COLO829 (cell line): ENCODE measurements around the gene FHL1.

Experiments used
- DNase-seq: peaks from one replicate; pipeline ENCODE4 v3.0.0; 2012; ENCODE audit warnings: low spot score

Gene FHL1

GRCh38 chrX:136185401-136186022, 38.2 kb downstream of the FHL1 start:
- DNase-seq: peak; percentile 55

DNA sequence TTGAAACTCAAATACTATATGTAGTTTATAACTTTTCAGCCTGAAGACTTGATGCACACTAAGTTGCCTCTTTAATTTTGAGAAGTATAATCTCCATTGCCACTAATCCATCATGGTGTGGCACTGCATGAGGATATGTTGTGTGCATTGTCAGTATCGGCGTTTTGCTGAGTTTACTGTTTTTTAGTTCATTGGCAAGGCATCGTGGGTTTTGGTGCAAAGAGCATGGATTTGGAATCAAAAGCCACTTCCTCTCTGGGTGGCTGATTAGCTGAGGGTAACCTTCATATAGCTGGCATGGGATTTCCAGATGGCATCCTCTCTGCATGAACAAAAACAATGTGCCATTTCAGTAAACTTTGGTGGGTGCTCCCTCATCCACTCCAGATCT, 38.7 kb downstream of the FHL1 start:
- no peak for DNase-seq

DNA sequence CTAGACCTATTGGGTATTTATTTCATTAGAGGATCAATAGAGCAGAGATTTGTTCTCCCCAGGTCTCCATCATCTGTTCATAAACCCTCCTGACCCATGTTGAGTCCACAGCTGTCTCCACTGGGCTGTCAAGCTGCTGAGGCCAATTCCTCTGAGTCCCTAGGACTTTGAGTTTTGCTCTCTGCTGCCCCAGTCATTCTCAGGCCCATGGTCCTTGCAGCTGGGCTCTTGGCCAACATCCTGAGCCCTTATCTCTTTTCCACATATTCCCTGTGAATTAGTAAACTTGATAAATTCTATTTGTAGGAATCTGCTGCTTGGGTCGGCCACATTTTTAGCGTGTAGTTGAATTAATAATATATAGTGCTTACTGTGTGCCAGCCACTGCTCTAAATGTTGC, 41.9 kb downstream of the FHL1 start:
- no peak for DNase-seq

DNA sequence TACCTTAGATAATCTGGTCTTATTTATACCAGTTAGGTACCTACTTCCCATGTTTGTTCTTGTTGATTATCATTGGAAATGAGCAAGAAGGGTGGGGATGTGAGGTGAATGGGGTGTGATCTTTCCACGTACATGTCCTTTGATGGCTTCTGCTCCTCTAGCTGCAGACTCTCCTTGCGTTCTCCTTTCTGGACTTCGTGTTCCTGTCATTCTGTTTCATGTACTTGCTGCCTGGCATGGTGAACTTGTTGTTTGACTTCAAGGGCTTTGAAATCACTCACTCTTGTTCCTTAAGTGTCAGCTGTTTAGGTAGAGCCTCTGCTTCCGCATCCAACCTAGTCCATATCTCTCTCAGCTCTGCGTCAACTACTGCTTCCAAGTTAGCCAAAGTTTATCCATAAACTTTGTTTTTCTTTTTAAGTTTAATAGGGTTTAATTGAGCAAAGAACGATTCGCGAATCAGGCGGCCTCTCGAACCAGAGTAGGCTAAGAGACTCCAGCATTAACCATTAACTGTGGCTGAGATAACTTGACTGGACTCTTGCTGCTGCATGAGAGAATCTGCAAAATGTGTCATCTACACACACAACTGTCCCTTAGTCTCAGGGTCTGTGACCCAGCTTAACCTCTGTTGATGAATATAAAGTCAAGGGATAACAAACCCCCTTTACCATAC, 42.8 kb downstream of the FHL1 start:
- no peak for DNase-seq

- DNase-seq: no peak
Measured at GRCh38 chrX:136191171-136191570, 43.8 kb downstream of the FHL1 start.

GRCh38 chrX:136192135-136192534, 44.8 kb downstream of the FHL1 start:
- no peak for DNase-seq

DNA sequence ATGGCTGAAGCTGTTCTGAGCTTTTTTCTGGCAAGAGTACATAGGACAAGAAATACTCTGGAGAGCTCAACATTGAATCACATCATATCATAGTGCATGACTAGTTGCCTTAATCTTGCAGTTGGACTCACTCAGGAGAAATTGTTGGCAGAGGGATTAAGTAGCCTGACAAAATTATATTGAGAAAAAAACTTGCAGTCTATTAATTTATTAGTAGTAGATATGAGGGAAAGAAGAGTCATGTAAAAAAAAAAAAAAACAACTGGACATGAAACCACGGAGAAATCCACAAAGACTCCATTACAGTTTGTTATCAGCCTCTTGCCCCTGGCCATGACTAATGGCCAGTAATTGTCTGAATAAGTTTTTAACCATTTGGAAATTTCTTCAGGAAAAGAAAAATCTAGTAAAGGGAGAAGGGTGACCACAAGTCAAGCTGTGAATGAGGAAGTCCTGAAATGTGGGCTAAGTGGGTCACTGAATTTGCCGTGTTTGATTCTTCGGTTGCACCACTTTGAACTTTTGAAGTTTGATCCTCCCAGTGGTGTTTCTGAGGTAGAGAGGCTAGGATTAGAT, 45.6 kb downstream of the FHL1 start:
- DNase-seq: no peak

GRCh38 chrX:136193771-136194170, 46.4 kb downstream of the FHL1 start:
- no peak for DNase-seq

DNA sequence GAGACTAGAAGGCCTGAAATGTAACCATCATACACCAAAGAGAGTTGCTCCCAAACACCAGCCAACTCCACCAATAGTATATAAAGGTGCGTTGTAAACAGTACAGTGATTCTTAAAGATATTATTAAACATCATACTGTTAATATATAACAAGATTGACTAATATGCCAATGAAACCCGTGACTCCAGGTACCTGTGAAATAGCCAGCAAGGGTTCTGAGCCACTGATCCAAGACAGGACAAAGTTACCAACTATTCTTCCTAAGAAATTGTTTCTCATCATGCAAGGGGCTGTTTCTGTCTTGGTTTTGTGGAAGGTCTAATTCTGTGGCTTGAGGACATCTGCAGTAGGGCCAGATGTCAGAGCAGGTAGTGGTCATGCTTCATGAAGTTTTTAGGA, 47.2 kb downstream of the FHL1 start:
- DNase-seq: no peak

GRCh38 chrX:136195247-136195646, 47.9 kb downstream of the FHL1 start:
- DNase-seq: no peak

DNA sequence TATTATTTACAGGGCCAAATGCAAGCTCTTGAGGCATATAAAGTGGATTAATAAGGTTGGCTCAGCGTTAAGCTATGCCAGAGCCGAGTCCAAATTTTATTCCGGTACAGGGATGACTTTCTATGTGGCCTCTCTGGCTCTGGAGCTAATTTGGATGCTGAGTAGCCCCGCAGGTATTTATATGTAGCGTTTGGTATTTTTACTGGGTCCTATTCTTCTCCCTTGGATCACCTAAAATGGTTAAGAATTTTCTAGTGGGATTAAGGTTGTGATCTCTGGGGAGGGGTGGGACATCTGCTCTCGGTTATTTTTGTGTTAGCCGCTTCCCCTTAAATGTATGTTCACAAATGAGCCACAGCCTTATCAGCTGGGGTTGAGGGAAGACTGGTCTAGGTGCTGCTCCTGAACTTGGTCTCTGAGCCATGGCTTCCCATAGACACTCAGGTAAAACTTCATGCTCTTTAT, 49.4 kb downstream of the FHL1 start:
- no peak for DNase-seq

GRCh38 chrX:136198010-136198409, 50.7 kb downstream of the FHL1 start:
- no peak for DNase-seq

DNA sequence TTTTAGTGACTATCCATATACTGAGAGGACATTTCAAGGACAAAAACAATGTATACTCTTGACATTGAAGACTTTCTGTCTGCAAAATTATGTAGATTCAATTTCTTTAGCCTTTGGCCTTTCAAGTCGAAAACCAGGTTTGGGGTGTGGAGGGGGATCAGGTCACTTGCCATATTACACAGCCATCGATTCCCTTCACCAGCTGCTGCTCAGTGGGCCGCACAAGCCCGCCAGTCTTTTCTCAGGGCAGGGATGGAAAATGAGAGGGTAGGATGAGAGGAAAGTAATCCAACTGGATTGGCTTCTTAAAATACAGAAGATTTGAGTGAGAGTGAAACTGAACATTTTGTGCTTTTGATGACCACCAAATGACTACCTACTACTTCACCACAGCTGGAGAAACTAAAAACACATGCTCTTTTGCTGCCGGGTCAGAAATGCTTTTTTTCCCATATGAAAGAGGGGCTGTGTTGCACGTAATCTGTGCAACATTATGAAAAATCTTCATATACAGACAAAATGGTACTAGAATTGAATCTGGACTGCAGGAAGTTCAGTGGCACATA, 51.4 kb downstream of the FHL1 start:
- no peak for DNase-seq

- DNase-seq: peak; percentile 56
Measured at GRCh38 chrX:136199365-136199764, 52.0 kb downstream of the FHL1 start.

GRCh38 chrX:136200466-136200865, 53.1 kb downstream of the FHL1 start:
- DNase-seq: peak; percentile 23

DNA sequence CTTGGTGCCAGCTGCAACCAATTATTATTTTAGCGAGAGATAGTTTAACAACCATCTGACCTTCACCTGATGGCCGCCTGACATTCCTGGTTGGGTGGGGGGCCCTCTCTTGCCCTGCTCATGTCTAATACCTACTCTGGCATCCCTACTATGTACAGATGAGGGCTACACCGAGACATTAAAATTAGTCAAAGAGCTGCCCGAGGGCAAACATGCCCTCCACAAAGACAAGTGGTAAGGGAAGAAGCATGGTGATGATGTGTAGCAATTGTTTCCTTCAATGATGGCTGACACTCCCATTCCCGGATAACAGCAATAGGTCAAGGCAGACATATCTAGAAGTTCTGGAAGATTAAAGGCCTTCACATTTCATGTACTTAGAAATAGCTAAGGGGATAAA, 54.3 kb downstream of the FHL1 start:
- DNase-seq: no peak

- no peak for DNase-seq
Measured at GRCh38 chrX:136202889-136203288, 55.6 kb downstream of the FHL1 start.

DNA sequence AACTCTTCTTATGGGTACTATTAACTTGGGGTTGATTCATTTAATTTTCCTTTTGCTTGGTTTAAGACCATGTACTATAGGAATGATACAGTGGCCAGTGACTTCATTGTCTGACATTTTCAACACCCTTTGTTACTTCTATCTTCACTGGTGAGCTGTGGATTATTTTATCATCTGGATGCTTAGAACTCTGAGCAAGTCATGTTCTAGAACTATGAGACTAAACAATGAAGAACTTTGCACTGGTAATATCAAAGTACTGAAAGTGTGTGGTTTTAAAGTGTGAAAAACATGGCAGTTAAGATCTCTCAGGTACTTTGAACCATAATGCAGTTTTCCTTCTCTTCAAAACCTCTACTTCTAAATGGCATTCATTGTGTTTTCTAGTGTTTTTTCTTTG, 56.1 kb downstream of the FHL1 start:
- DNase-seq: no peak

- DNase-seq: no peak
Measured at GRCh38 chrX:136203951-136204350, 56.6 kb downstream of the FHL1 start.

- no peak for DNase-seq
Measured at GRCh38 chrX:136204571-136204970, 57.2 kb downstream of the FHL1 start.

GRCh38 chrX:136205882-136206380, 58.6 kb downstream of the FHL1 start:
- no peak for DNase-seq

DNA sequence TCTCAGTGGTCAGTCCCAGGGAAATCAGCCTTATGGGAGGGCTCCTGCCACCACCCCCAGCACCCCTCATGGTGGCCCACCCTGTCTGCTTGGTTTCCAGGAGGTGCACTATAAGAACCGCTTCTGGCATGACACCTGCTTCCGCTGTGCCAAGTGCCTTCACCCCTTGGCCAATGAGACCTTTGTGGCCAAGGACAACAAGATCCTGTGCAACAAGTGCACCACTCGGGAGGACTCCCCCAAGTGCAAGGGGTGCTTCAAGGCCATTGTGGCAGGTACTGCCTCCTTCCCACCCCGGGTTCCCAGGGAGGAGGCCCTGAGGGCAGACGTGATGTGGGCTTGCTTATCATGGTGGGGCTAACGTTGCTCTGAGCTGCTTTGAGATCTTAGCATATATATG, 59.6 kb downstream of the FHL1 start:
- no peak for DNase-seq

- no peak for DNase-seq
Measured at GRCh38 chrX:136207546-136207945, 60.2 kb downstream of the FHL1 start.
